HG03457 (cell line): ENCODE data around the gene PAX7.
"Not testable (repeated sequence)": the region's sequence is repeated elsewhere in the genome, so short reads cannot be mapped to it uniquely, and the experiment has no call there.

ENCODE experiments used
- ATAC-seq: cut with Tn5 transposase; IDR thresholded peaks from one replicate; pipeline ENCODE4 v1.9.1; 2021; ENCODE audit warnings: moderate number of reproducible peaks; ENCODE audit not compliant: unreplicated experiment

Gene PAX7

GRCh38 chr1:18724801-18725200 is 94.2 kb downstream of the PAX7 start:
- no peak for ATAC-seq

- no peak for ATAC-seq
These were observed 94.7 kb downstream of the PAX7 start for GRCh38 chr1:18725231-18725895.

- ATAC-seq, result no peak
These were observed 95.7 kb downstream of the PAX7 start for GRCh38 chr1:18726368-18726767.

- no peak for ATAC-seq
These were observed 97.3 kb downstream of the PAX7 start for GRCh38 chr1:18727956-18728355.

GRCh38 chr1:18730321-18730720 is 99.7 kb downstream of the PAX7 start:
- no peak for ATAC-seq

- ATAC-seq, result no peak
These were observed 100.5 kb downstream of the PAX7 start for GRCh38 chr1:18731148-18731547.

GRCh38 chr1:18731591-18732235 is 101.1 kb downstream of the PAX7 start:
- ATAC-seq, result no peak

- ATAC-seq, result no peak
These were observed 102.0 kb downstream of the PAX7 start for GRCh38 chr1:18732686-18733085.

GRCh38 chr1:18734001-18734400 is 103.4 kb downstream of the PAX7 start:
- no peak for ATAC-seq

- ATAC-seq, result no peak
These were observed 104.0 kb downstream of the PAX7 start for GRCh38 chr1:18734461-18735223.

GRCh38 chr1:18735224-18735997 is 104.8 kb downstream of the PAX7 start:
- no peak for ATAC-seq

- no peak for ATAC-seq
These were observed 106.3 kb downstream of the PAX7 start for GRCh38 chr1:18736958-18737357.

- no peak for ATAC-seq
These were observed 107.5 kb downstream of the PAX7 start for GRCh38 chr1:18738126-18738525.

GRCh38 chr1:18738617-18739016 is 108.0 kb downstream of the PAX7 start:
- no peak for ATAC-seq

- ATAC-seq, result no peak
These were observed 108.8 kb downstream of the PAX7 start for GRCh38 chr1:18739408-18739807.

GRCh38 chr1:18739897-18740296 is 109.3 kb downstream of the PAX7 start:
- no peak for ATAC-seq

- ATAC-seq, result no peak
These were observed 110.0 kb downstream of the PAX7 start for GRCh38 chr1:18740617-18741016.

- ATAC-seq, result no peak
These were observed 112.6 kb downstream of the PAX7 start for GRCh38 chr1:18743233-18743632.

- not testable (repeated sequence) for ATAC-seq
These were observed 113.7 kb downstream of the PAX7 start for GRCh38 chr1:18744381-18744780.

GRCh38 chr1:18746981-18747380 is 116.3 kb downstream of the PAX7 start:
- ATAC-seq, result no peak

- ATAC-seq, result no peak
These were observed 117.0 kb downstream of the PAX7 start for GRCh38 chr1:18747671-18748070.
